DOHH2 (cell line): ENCODE results near the gene PAEP.

ENCODE experiments used
- H3F3A ChIP-seq: fragments of 200-600 bp; sonication (generic), shearing (Covaris generic); 2 replicates; pipeline ENCODE4 v1.6.0; 2016; ENCODE audit warnings: antibody characterized with exemption, mild to moderate bottlenecking; ENCODE audit not compliant: control insufficient read depth, insufficient read depth
- H3K27ac ChIP-seq: fragments of 200-600 bp; sonication (generic); 2 replicates; pipeline ENCODE4 v1.5.1; 2014; ENCODE audit warnings: low read depth, mild to moderate bottlenecking, low read length, moderate library complexity
- H3K27me3 ChIP-seq: fragments of 200-600 bp; sonication (generic); 2 replicates; pipeline ENCODE4 v1.6.1; 2014; ENCODE audit warnings: mild to moderate bottlenecking, low read length, mixed read lengths; ENCODE audit not compliant: control insufficient read depth
- H3K36me3 ChIP-seq: fragments of 200-600 bp; sonication (generic); 2 replicates; pipeline ENCODE4 v1.6.1; 2014; ENCODE audit warnings: mild to moderate bottlenecking, low read length, moderate library complexity, mixed read lengths; ENCODE audit not compliant: control insufficient read depth
- H3K4me1 ChIP-seq: fragments of 200-600 bp; sonication (generic); 2 replicates; pipeline ENCODE4 v1.6.1; 2014; ENCODE audit warnings: mild to moderate bottlenecking, low read length, mixed read lengths; ENCODE audit not compliant: control insufficient read depth
- H3K4me2 ChIP-seq: fragments of 200-600 bp; sonication (generic); 2 replicates; pipeline ENCODE4 v1.6.0; 2014; ENCODE audit warnings: mild to moderate bottlenecking, low read length, moderate library complexity
- H3K4me3 ChIP-seq: fragments of 200-600 bp; sonication (generic); 2 replicates; pipeline ENCODE4 v1.5.1; 2014; ENCODE audit warnings: mild to moderate bottlenecking, low read length, mixed read lengths
- H3K79me2 ChIP-seq: fragments of 200-600 bp; sonication (generic); 2 replicates; pipeline ENCODE4 v1.6.1; 2014; ENCODE audit warnings: mild to moderate bottlenecking, low read length, mixed read lengths; ENCODE audit not compliant: control insufficient read depth
- H3K9me2 ChIP-seq: fragments of 200-600 bp; sonication (generic); replicated peaks from 2 replicates; pipeline ENCODE4 v1.6.1; 2014; ENCODE audit warnings: mild to moderate bottlenecking, low read length, mixed read lengths; ENCODE audit not compliant: control insufficient read depth
- H3K9me3 ChIP-seq: fragments of 200-600 bp; sonication (generic); 2 replicates; pipeline ENCODE4 v1.6.1; 2014; ENCODE audit warnings: antibody characterized with exemption, low read length, mixed read lengths; ENCODE audit not compliant: control insufficient read depth, insufficient read depth
- H4K20me1 ChIP-seq: fragments of 200-600 bp; sonication (generic); 2 replicates; pipeline ENCODE4 v1.6.0; 2014; ENCODE audit warnings: low read depth, mild to moderate bottlenecking, antibody characterized with exemption, low read length, moderate library complexity; ENCODE audit not compliant: control insufficient read depth, insufficient read depth
- EZH2phosphoT487 ChIP-seq: fragments of 200-600 bp; sonication (generic); IDR thresholded peaks from 2 replicates; pipeline ENCODE4 v1.6.1; 2017; ENCODE audit warnings: borderline replicate concordance, mild to moderate bottlenecking, antibody characterized with exemption, low read length, moderate library complexity, mixed read lengths
- TF ChIP-seq, protein P1 (sequence below): fragments of 200-600 bp; sonication (generic); IDR thresholded peaks from one replicate; pipeline ENCODE4 v1.5.1; 2014; ENCODE audit warnings: antibody characterized with exemption, mild to moderate bottlenecking, low read depth, low read length; ENCODE audit not compliant: poor library complexity, severe bottlenecking

PAEP gene

DNA sequence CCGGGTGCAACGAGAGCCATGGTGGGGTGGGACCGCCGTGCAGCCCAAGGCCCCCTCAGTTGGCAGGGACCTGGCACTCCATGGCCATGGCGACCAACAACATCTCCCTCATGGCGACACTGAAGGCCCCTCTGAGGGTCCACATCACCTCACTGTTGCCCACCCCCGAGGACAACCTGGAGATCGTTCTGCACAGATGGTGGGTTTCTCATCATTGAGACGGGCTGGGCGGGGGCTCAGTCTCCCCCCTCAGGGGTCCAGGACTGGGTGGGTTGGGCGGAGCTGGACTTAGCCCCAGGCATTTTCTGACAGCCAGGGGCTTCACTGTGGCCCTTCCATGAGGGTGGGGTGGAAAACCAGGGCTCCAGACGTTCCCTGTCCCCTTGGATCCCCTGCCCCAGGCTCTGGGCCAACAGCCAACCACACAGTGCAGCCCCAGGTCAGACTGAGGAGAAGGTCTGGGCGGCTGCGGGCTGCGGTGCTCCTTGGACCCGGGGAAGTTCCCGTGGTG lies 734 bp downstream of the PAEP start:
- TF ChIP-seq, protein P1, sequence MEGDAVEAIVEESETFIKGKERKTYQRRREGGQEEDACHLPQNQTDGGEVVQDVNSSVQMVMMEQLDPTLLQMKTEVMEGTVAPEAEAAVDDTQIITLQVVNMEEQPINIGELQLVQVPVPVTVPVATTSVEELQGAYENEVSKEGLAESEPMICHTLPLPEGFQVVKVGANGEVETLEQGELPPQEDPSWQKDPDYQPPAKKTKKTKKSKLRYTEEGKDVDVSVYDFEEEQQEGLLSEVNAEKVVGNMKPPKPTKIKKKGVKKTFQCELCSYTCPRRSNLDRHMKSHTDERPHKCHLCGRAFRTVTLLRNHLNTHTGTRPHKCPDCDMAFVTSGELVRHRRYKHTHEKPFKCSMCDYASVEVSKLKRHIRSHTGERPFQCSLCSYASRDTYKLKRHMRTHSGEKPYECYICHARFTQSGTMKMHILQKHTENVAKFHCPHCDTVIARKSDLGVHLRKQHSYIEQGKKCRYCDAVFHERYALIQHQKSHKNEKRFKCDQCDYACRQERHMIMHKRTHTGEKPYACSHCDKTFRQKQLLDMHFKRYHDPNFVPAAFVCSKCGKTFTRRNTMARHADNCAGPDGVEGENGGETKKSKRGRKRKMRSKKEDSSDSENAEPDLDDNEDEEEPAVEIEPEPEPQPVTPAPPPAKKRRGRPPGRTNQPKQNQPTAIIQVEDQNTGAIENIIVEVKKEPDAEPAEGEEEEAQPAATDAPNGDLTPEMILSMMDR = no peak
- no peak for TF ChIP-seq EZH2phosphoT487
- no peaks in the 10 kb centered on the region for H3K79me2 ChIP-seq
- H3K4me3 ChIP-seq = no peak overlapping the region
- H3K36me3 ChIP-seq = no peaks in the 10 kb centered on the region
- H3F3A ChIP-seq = no peaks in the 10 kb centered on the region
- no peak overlapping the region for H3K4me2 ChIP-seq
- H3K27ac ChIP-seq = no peak overlapping the region
- H3K27me3 ChIP-seq = no peaks in the 10 kb centered on the region
- H3K4me1 ChIP-seq = no peaks in the 10 kb centered on the region
- H3K9me3 ChIP-seq = no peaks in the 10 kb centered on the region
- H3K9me2 ChIP-seq = no peaks in the 10 kb centered on the region
- no peaks in the 10 kb centered on the region for H4K20me1 ChIP-seq

DNA sequence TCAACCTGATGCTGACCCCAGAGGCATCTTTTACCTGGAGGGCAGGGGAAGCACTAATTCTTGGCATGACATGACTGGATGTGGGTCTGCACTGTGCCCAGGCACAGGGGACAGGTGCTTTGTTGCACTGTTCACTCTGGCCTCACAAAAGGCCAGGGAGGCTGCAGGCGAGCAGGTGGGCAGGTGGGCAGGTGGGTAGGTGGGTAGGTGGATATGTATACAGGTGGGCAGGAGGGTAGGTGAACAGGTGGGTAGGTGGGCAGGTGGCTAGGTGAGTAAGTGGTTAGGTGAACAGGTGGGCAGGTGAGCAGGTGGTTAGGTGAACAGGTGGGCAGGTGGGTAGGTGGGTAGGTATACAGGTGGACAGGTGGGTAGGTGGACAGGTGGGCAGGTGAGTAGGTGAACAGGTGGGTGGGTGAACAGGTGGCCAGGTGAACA lies 1.5 kb downstream of the PAEP start:
- H4K20me1 ChIP-seq = no peaks in the 10 kb centered on the region
- no peak for TF ChIP-seq EZH2phosphoT487
- TF ChIP-seq, protein P1 = no peak
- H3K79me2 ChIP-seq = no peaks in the 10 kb centered on the region
- H3K27ac ChIP-seq = no peak overlapping the region
- no peaks in the 10 kb centered on the region for H3K9me3 ChIP-seq
- no peaks in the 10 kb centered on the region for H3K9me2 ChIP-seq
- H3K4me3 ChIP-seq = no peak overlapping the region
- H3K4me1 ChIP-seq = no peaks in the 10 kb centered on the region
- H3K36me3 ChIP-seq = no peaks in the 10 kb centered on the region
- no peaks in the 10 kb centered on the region for H3F3A ChIP-seq
- H3K27me3 ChIP-seq = no peaks in the 10 kb centered on the region
- H3K4me2 ChIP-seq = no peak overlapping the region

- no peaks in the 10 kb centered on the region for H3F3A ChIP-seq
- H3K27me3 ChIP-seq = no peaks in the 10 kb centered on the region
- H4K20me1 ChIP-seq = no peaks in the 10 kb centered on the region
- no peaks in the 10 kb centered on the region for H3K9me2 ChIP-seq
- H3K36me3 ChIP-seq = no peaks in the 10 kb centered on the region
- no peak overlapping the region for H3K4me2 ChIP-seq
- H3K79me2 ChIP-seq = no peaks in the 10 kb centered on the region
- no peak overlapping the region for H3K4me3 ChIP-seq
- no peaks in the 10 kb centered on the region for H3K9me3 ChIP-seq
- H3K27ac ChIP-seq = no peak overlapping the region
- no peaks in the 10 kb centered on the region for H3K4me1 ChIP-seq
- TF ChIP-seq, protein P1 = no peak
- no peak for TF ChIP-seq EZH2phosphoT487
These were observed 2.3 kb downstream of the PAEP start for GRCh38 chr9:135563858-135564257.

- H3K4me2 ChIP-seq = no peak overlapping the region
- H4K20me1 ChIP-seq = no peaks in the 10 kb centered on the region
- TF ChIP-seq EZH2phosphoT487 = no peak
- TF ChIP-seq, protein P1 = no peak
- H3K9me3 ChIP-seq = no peaks in the 10 kb centered on the region
- H3K4me1 ChIP-seq = no peaks in the 10 kb centered on the region
- no peak overlapping the region for H3K27ac ChIP-seq
- no peak overlapping the region for H3K4me3 ChIP-seq
- no peaks in the 10 kb centered on the region for H3K9me2 ChIP-seq
- no peaks in the 10 kb centered on the region for H3K27me3 ChIP-seq
- no peaks in the 10 kb centered on the region for H3K36me3 ChIP-seq
- no peaks in the 10 kb centered on the region for H3F3A ChIP-seq
- no peaks in the 10 kb centered on the region for H3K79me2 ChIP-seq
These were observed 3.6 kb downstream of the PAEP start for GRCh38 chr9:135565141-135565628.
